HepG2 (cell line): ENCODE results near the gene CRTAC1. TPM values are rescaled to one million over a fixed set of nuclear protein-coding genes. Genes with fewer than 3 reads are reported as not detected.

Experiments
- ATAC-seq: fragments of 200-7000 bp; cut with Tn5 transposase; 3 replicates; pipeline ENCODE4 v1.9.1; 2020; ENCODE audit warnings: mild to moderate bottlenecking, moderate library complexity
- BruUV-seq: library from RNA; stranded (reverse); fragments of 400-500 nt; replicated peaks from 2 replicates; lab custom pipeline; 2021; lab: Mats Ljungman, UMichigan
- CTCF ChIA-PET: fragments of 300-600 bp; formaldehyde crosslinking; extraction: SDS; loops from one replicate; lab custom pipeline; 2021; ENCODE audit warnings: low total read pairs, inconsistent platforms, low intra/inter-chr PET ratio; lab: Yijun Ruan, JAX
- POLR2A ChIA-PET: fragments of 350-600 bp; sonication (Branson Sonifier 250); formaldehyde crosslinking; loops from one replicate; lab custom pipeline; 2020; ENCODE audit warnings: antibody characterized with exemption, inconsistent platforms; lab: Yijun Ruan, JAX
- DNase-seq: peaks from one replicate; pipeline ENCODE4 v3.0.0-alpha.2; 2015; ENCODE audit warnings: low spot score
- FAIRE-seq: peaks from 3 replicates; lab custom pipeline; 2011; peaks lifted over from hg19 to GRCh38; lab: Jason Lieb, UNC
- H2AFZ ChIP-seq: one replicate; pipeline ENCODE4 v1.6.1; 2011; ENCODE audit warnings: low read length, inconsistent platforms
- H3K27ac ChIP-seq: fragments of 300-600 bp; 3 replicates; pipeline ENCODE4 v1.8.0; 2011; ENCODE audit warnings: mixed run types, mild to moderate bottlenecking, mixed read lengths, low read length, inconsistent platforms; ENCODE audit not compliant: insufficient read depth; ENCODE audit errors: extremely low read length
- H3K27me3 ChIP-seq, 2 experiments: fragments of 200-600 bp in 1 of 2; 2 replicates in 1 of 2; 3 replicates in 1 of 2; pipeline versions ENCODE4 v1.6.0 to v1.8.0; 2011; ENCODE audit warnings: low read length in 2 of 2, mild to moderate bottlenecking in 2 of 2, moderate library complexity in 2 of 2, inconsistent platforms in 1 of 2; ENCODE audit not compliant: insufficient read depth in 2 of 2, control insufficient read depth in 1 of 2
- H3K36me3 ChIP-seq, 2 experiments: fragments of 200-600 bp in 1 of 2; replicated peaks in 1 of 2; 2 replicates in 1 of 2; 3 replicates in 1 of 2; pipeline versions ENCODE4 v1.5.1 to v1.8.0; 2011; ENCODE audit warnings: low read length in 2 of 2, inconsistent platforms in 1 of 2; ENCODE audit not compliant: insufficient read depth in 2 of 2, control insufficient read depth in 1 of 2
- H3K4me1 ChIP-seq: 2 replicates; pipeline ENCODE4 v1.5.1; 2012; ENCODE audit warnings: low read length, inconsistent platforms; ENCODE audit not compliant: insufficient read depth
- H3K4me2 ChIP-seq: 2 replicates; pipeline ENCODE4 v1.6.0; 2011; ENCODE audit warnings: low read depth, low read length, inconsistent platforms
- H3K4me3 ChIP-seq, 3 experiments: fragments of 200-600 bp in 1 of 3; sonication (generic), shearing (Covaris generic) in 1 of 3; replicated peaks in 1 of 3; 2 replicates each; pipeline ENCODE4 v1.5.1; 2011 to 2016; ENCODE audit warnings: low read length in 3 of 3, inconsistent platforms in 2 of 3, low read depth in 2 of 3, mild to moderate bottlenecking in 2 of 3, control low read depth in 1 of 3, mixed read lengths in 1 of 3; ENCODE audit not compliant: insufficient read depth in 1 of 3
- H3K79me2 ChIP-seq: one replicate; pipeline ENCODE4 v1.6.1; 2011; ENCODE audit warnings: low read length, inconsistent platforms; ENCODE audit not compliant: insufficient read depth
- H3K9ac ChIP-seq: 2 replicates; pipeline ENCODE4 v1.6.0; 2011; ENCODE audit warnings: mild to moderate bottlenecking, low read depth, low read length, inconsistent platforms; ENCODE audit not compliant: insufficient read depth
- H3K9me3 ChIP-seq: 2 replicates; pipeline ENCODE4 v1.5.1; 2012; ENCODE audit warnings: mild to moderate bottlenecking, low read length
- H4K20me1 ChIP-seq: 2 replicates; pipeline ENCODE4 v1.6.0; 2011; ENCODE audit warnings: inconsistent platforms, mild to moderate bottlenecking, low read length, moderate library complexity; ENCODE audit not compliant: insufficient read depth
- AGO1 ChIP-seq: fragments of 200-400 bp; formaldehyde crosslinking; IDR thresholded peaks from 2 replicates; pipeline ENCODE4 v1.6.1; 2017; ENCODE audit warnings: mild to moderate bottlenecking, low read depth, low read length, moderate library complexity; ENCODE audit not compliant: poor library complexity, severe bottlenecking
- ARNTL ChIP-seq: sonication (generic); formaldehyde crosslinking; IDR thresholded peaks from 2 replicates; pipeline ENCODE4 v1.4.0; 2020; ENCODE audit warnings: mild to moderate bottlenecking, missing genetic modification reagents
- BORCS8-MEF2B ChIP-seq: sonication (generic); formaldehyde crosslinking; IDR thresholded peaks from 2 replicates; pipeline ENCODE4 v1.8.0; 2022; ENCODE audit warnings: mild to moderate bottlenecking, missing genetic modification reagents
- FOXK2 ChIP-seq: fragments of 450-650 bp; IDR thresholded peaks from 2 replicates; pipeline ENCODE4 v1.6.1; 2016
- GATA4 ChIP-seq: sonication (generic); IDR thresholded peaks from 2 replicates; pipeline ENCODE4 v1.6.1; 2016; ENCODE audit warnings: antibody characterized with exemption, low read depth, borderline replicate concordance
- KLF9 ChIP-seq: IDR thresholded peaks from 2 replicates; pipeline ENCODE4 v1.6.1; 2016; ENCODE audit warnings: low read depth
- NCOA2 ChIP-seq: sonication (generic); formaldehyde crosslinking; IDR thresholded peaks from 2 replicates; pipeline ENCODE4 v1.8.0; 2022; ENCODE audit warnings: inconsistent platforms
- PHF5A ChIP-seq: IDR thresholded peaks from one replicate; pipeline ENCODE4 v1.6.1; 2018; ENCODE audit warnings: low read depth, missing genetic modification reagents; ENCODE audit not compliant: unreplicated experiment
- RARG ChIP-seq: sonication (generic); formaldehyde crosslinking; IDR thresholded peaks from 2 replicates; pipeline ENCODE4 v1.4.0; 2020; ENCODE audit warnings: low read depth, mild to moderate bottlenecking, missing genetic modification reagents
- SRSF4 ChIP-seq: fragments of 200-400 bp; formaldehyde crosslinking; IDR thresholded peaks from one replicate; pipeline ENCODE4 v1.6.1; 2018; ENCODE audit warnings: mild to moderate bottlenecking, low read depth, low read length, moderate library complexity; ENCODE audit not compliant: poor library complexity, severe bottlenecking
- ZC3H4 ChIP-seq: sonication (generic); formaldehyde crosslinking; IDR thresholded peaks from 2 replicates; pipeline ENCODE4 v1.4.0; 2020; ENCODE audit warnings: missing genetic modification reagents, borderline replicate concordance
- ZFX ChIP-seq: sonication (generic); formaldehyde crosslinking; IDR thresholded peaks from 2 replicates; pipeline ENCODE4 v1.4.0; 2020; ENCODE audit warnings: mild to moderate bottlenecking, low read depth, missing genetic modification reagents, moderate library complexity
- ZNF614 ChIP-seq: IDR thresholded peaks from 2 replicates; pipeline ENCODE4 v1.6.1; 2018; ENCODE audit warnings: missing biosample characterization, missing genetic modification reagents, inconsistent platforms, borderline replicate concordance
- ZNF652 ChIP-seq: IDR thresholded peaks from 2 replicates; pipeline ENCODE4 v1.6.1; 2016; ENCODE audit warnings: low read depth, borderline replicate concordance
- ZNF670 ChIP-seq: sonication (generic); formaldehyde crosslinking; IDR thresholded peaks from 2 replicates; pipeline ENCODE4 v1.8.0; 2022; ENCODE audit warnings: mild to moderate bottlenecking, missing genetic modification reagents, borderline replicate concordance
- ZNF839 ChIP-seq: sonication (generic); formaldehyde crosslinking; IDR thresholded peaks from 2 replicates; pipeline ENCODE4 v1.4.0; 2020; ENCODE audit warnings: missing genetic modification reagents, mild to moderate bottlenecking, borderline replicate concordance
- WGBS: methylation state at CpG from one replicate; pipeline ENCODE4 v1.1.6; 2017; ENCODE audit warnings: low lambda C conversion rate; 5-methylcytosine and 5-hydroxymethylcytosine counted together
- in situ Hi-C: cut with HindIII; loops from 2 replicates; pipeline ENCODE4 v1.10.0; 2017; ENCODE audit warnings: low pct_unique_long_range_greater_than_20kb; ENCODE audit not compliant: extremely low pct_ligation_motif_present
- intact Hi-C: fragments of 100-400 bp; cut with micrococcal nuclease; formaldehyde crosslinking; loops from one replicate; pipeline ENCODE4 v1.10.0; 2022; ENCODE audit not compliant: unreplicated experiment
- polyA plus RNA-seq, 8 experiments: library from polyadenylated mRNA; depleted of rRNA in 3 of 8; stranded (reverse) in 7 of 8; unstranded in 1 of 8; fragments of >200 nt; fragmentation: Illumina TruSeq in 4 of 8; extraction: Trizol in 4 of 8; gene quantifications; 2 replicates each; pipeline versions ENCODE4 v1.2.1 to v1.2.3, GENCODE V29; 2011 to 2016; ENCODE audit warnings: low read depth in 4 of 8, missing spikeins in 1 of 8, mixed read lengths in 1 of 8; ENCODE audit not compliant: insufficient read depth in 1 of 8
- total RNA-seq, 5 experiments: library from RNA; depleted of rRNA; stranded (reverse); fragments of >200 nt; fragmentation: Illumina TruSeq; extraction: Trizol; gene quantifications; 2 replicates each; pipeline ENCODE4 v1.2.3, GENCODE V29; 2016; ENCODE audit warnings: low read depth in 1 of 5
- TF ChIP-seq, protein P1 (sequence below): sonication (generic); IDR thresholded peaks from 2 replicates; pipeline ENCODE4 v1.6.1; 2016; ENCODE audit warnings: low read depth, borderline replicate concordance
- TF ChIP-seq, protein P2 (sequence below), 2 experiments: fragments of 450-650 bp in 1 of 2; sonication (generic) in 1 of 2; formaldehyde crosslinking; IDR thresholded peaks; 2 replicates each; pipeline versions ENCODE4 v1.5.0 to v1.8.0; 2020 to 2022; ENCODE audit warnings: mild to moderate bottlenecking in 1 of 2, missing genetic modification reagents in 1 of 2
- TF ChIP-seq, protein P3 (sequence below): sonication (generic); formaldehyde crosslinking; IDR thresholded peaks from 2 replicates; pipeline ENCODE4 v1.5.1; 2020; ENCODE audit warnings: mild to moderate bottlenecking, missing genetic modification reagents, moderate library complexity
- TF ChIP-seq, protein P4 (sequence below): sonication (generic); formaldehyde crosslinking; IDR thresholded peaks from 2 replicates; pipeline ENCODE4 v1.4.0; 2020; ENCODE audit warnings: mild to moderate bottlenecking, missing genetic modification reagents

Gene CRTAC1
- total and polyA plus RNA-seq, 2 of the 13 experiments (the other 11 are each of a cell fraction or from before 2014, with no cell fraction given), result not detected

DNA sequence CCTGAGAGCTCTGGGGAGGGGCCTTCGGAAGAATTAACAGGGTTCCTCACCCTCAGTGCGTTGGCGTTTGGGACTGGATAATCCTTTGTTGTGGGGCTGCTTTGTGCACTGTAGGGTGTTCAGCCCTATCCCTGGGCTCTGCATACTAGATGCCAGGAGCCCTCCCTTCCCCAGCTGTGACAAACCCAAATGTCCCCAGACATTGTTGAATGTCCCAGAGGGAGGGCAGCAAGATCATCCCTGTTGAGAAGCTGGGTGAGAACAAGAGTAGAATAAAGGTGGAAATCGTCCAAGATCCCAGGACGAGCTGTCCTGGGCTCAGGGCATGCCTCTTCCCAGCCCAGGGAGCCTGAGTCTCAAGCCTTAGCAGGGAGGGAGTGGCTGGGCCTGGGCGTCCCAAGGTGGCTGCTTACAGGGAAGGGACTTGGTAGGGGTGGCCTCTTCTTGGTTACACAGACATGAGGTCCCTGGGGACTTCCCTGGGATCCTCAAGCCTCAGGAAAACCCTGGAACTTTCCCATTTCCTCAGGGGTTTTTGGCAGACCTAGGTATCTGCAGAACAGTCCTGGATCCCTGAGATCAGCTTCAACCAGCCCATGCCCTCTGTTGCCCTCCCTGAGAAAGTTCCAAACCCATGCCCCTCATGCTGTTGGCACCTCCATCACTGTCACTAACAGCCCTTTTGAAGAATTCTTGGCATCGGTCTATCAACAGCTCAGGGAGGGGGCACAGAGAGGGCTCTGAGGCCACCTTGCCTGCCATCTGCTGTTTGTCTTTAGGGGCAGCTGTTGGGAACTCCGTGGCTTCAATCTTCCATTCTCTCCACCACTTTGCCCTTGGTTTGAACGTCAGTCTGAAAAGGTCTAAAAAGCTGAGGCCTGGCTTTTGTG, 127.0 kb downstream of the CRTAC1 start (continued):
- no peak for TF ChIP-seq SRSF4
- TF ChIP-seq ZNF614 (CRISPR knock-in tag), result no peak
- no peak for TF ChIP-seq ZNF839 (CRISPR knock-in tag)
- TF ChIP-seq, protein P1, sequence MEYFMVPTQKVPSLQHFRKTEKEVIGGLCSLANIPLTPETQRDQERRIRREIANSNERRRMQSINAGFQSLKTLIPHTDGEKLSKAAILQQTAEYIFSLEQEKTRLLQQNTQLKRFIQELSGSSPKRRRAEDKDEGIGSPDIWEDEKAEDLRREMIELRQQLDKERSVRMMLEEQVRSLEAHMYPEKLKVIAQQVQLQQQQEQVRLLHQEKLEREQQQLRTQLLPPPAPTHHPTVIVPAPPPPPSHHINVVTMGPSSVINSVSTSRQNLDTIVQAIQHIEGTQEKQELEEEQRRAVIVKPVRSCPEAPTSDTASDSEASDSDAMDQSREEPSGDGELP, result no peak
- no peak for TF ChIP-seq FOXK2
- no peak for TF ChIP-seq AGO1
- TF ChIP-seq RARG, result no peak

DNA sequence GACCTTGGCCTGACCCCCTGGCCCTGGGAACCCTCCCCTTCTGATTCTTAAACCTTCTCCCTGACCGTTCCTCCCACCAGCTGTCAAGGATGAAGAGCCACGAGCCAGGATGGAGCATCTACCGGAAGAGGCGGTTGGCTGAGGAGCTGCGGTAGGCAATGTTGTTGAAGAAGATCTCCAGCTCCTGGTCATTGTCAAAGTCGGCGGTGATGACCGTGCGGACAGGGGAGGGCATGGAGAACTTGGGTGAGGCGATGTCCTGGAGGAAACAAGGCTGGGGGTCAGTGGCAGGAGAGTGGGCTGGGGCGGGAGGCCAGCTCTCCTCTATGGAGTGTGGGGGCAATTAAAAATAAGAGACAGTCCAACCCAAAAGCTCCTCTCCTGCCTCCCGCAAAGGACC, 129.0 kb downstream of the CRTAC1 start:
- no peak overlapping the region for H3K4me2 ChIP-seq
- no TSS peak for BruUV-seq
- H3K79me2 ChIP-seq, result no peaks in the 10 kb centered on the region
- no peaks in the 10 kb centered on the region for H3K9me3 ChIP-seq
- 39% methylated on average over 12 of the region's 12 CpGs for WGBS
- H2AFZ ChIP-seq, result no peak overlapping the region
- peaks cover 23 to 70% of the 10 kb centered on the region in 2 experiments; a peak in 4 of 5 replicates for H3K27me3 ChIP-seq
- ATAC-seq, result no peak
- H4K20me1 ChIP-seq, result no peaks in the 10 kb centered on the region
- H3K36me3 ChIP-seq, result no peaks in the 10 kb centered on the region
- no peak overlapping the region for H3K9ac ChIP-seq
- intact Hi-C loops, result no loop called here
- DNase-seq, result no peak
- H3K27ac ChIP-seq, result no peak overlapping the region
- in situ Hi-C loops, result loop anchor here (25.0 kb wide), 1 partner anchor 411 kb away; no protein-coding TSS in a partner anchor
- FAIRE-seq, result no peak
- ChIA-PET CTCF (no interaction called here), POLR2A (no interaction called here)
- no peaks in the 10 kb centered on the region for H3K4me1 ChIP-seq
- no peak overlapping the region for H3K4me3 ChIP-seq
- TF ChIP-seq, protein P2, sequence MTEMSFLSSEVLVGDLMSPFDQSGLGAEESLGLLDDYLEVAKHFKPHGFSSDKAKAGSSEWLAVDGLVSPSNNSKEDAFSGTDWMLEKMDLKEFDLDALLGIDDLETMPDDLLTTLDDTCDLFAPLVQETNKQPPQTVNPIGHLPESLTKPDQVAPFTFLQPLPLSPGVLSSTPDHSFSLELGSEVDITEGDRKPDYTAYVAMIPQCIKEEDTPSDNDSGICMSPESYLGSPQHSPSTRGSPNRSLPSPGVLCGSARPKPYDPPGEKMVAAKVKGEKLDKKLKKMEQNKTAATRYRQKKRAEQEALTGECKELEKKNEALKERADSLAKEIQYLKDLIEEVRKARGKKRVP (CRISPR knock-in tag; IDR thresholded peaks at IDR 0.05), result no peak
- TF ChIP-seq GATA4, result no peak
- TF ChIP-seq, protein P3, sequence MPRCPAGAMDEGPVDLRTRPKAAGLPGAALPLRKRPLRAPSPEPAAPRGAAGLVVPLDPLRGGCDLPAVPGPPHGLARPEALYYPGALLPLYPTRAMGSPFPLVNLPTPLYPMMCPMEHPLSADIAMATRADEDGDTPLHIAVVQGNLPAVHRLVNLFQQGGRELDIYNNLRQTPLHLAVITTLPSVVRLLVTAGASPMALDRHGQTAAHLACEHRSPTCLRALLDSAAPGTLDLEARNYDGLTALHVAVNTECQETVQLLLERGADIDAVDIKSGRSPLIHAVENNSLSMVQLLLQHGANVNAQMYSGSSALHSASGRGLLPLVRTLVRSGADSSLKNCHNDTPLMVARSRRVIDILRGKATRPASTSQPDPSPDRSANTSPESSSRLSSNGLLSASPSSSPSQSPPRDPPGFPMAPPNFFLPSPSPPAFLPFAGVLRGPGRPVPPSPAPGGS (CRISPR knock-in tag), result no peak
- no peak for TF ChIP-seq KLF9 (CRISPR knock-in tag)
- TF ChIP-seq ZFX (CRISPR knock-in tag), result no peak
- TF ChIP-seq ZNF670 (CRISPR knock-in tag), result no peak
- TF ChIP-seq ARNTL (CRISPR knock-in tag), result no peak
- TF ChIP-seq, protein P4, sequence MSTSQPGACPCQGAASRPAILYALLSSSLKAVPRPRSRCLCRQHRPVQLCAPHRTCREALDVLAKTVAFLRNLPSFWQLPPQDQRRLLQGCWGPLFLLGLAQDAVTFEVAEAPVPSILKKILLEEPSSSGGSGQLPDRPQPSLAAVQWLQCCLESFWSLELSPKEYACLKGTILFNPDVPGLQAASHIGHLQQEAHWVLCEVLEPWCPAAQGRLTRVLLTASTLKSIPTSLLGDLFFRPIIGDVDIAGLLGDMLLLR, result no peak
- TF ChIP-seq ZC3H4 (CRISPR knock-in tag), result no peak
- TF ChIP-seq BORCS8-MEF2B, result no peak
- no peak for TF ChIP-seq ZNF652
- no peak for TF ChIP-seq PHF5A
- TF ChIP-seq NCOA2 (CRISPR knock-in tag), result no peak
